HG02840 (cell line): ENCODE measurements around the gene CCDC13.

Experiments used
- ATAC-seq: cut with Tn5 transposase; IDR thresholded peaks from one replicate; pipeline ENCODE4 v1.9.1; 2021; ENCODE audit warnings: mild to moderate bottlenecking, moderate library complexity, moderate number of reproducible peaks; ENCODE audit not compliant: unreplicated experiment, low FRiP score

Gene CCDC13

DNA sequence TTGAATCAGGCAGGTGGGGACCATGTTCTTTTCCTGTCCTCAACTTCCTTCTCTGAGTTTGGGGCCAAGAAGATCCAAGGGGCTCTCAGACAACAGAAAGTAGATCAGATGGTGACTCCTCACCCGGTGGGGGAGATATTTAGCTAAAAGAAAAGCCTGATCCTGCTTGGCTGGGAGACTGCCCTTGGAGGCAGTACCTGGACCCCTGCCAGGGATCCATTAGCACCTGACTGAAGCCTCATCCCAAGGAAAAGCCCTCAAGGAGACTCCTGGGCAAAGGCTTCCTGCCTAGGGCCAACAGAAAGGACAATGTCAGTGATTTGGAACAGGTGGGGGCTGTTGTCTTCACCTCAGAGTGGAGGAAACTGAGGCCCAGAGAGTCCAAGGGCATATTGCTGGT, 37.0 kb downstream of the CCDC13 start:
- no peak for ATAC-seq

DNA sequence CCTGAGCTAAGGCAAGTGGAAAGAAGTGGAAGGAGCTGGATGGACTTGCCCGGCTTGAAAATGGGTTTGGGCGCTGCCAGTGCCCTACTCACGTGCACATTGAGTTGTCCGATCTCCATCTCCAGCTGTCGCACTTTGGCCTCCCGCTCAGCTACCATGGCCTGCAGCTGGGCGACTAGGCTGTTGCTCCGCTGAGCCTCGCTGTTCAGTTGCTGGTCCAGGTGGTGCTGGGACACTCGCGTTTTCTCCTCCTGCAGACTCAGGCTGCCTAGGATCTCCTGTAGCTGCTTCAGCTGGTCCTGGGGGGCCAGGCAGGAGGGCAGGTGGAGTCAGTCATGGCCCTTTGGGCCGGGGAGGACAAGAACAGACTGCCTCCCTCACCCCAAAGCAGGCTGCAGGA, 37.4 kb downstream of the CCDC13 start:
- no peak for ATAC-seq

GRCh38 chr3:42735019-42735418, 38.0 kb downstream of the CCDC13 start:
- no peak for ATAC-seq

DNA sequence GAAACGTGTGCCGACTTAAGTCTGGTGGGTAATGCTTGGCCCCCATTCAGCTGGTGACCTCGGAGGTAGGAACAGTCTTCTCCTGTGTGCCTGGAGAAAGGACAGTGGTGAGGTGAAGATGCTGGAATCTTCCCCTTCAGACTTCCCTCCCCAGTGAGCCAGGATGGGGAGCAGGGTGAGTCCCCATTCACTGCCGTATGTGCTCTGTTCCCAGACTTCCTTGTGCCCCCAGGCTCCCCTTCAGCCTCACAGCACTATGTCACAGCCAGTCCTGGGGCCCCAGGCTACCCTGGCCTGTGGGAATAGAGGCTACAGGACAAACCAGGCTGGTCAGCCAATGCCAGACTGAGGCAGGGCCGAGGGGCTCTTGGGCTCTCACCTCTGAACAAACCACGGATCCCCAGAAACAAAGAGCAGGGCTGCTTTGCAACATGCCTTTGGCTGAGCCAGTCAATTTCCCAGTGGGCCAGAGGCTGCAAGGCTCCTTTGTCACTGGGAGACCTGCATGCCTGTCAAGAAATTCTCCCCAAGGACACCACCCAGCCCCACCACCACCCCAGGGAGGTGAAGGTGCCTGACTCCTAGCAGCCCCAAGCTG, 38.7 kb downstream of the CCDC13 start:
- ATAC-seq, result no peak

DNA sequence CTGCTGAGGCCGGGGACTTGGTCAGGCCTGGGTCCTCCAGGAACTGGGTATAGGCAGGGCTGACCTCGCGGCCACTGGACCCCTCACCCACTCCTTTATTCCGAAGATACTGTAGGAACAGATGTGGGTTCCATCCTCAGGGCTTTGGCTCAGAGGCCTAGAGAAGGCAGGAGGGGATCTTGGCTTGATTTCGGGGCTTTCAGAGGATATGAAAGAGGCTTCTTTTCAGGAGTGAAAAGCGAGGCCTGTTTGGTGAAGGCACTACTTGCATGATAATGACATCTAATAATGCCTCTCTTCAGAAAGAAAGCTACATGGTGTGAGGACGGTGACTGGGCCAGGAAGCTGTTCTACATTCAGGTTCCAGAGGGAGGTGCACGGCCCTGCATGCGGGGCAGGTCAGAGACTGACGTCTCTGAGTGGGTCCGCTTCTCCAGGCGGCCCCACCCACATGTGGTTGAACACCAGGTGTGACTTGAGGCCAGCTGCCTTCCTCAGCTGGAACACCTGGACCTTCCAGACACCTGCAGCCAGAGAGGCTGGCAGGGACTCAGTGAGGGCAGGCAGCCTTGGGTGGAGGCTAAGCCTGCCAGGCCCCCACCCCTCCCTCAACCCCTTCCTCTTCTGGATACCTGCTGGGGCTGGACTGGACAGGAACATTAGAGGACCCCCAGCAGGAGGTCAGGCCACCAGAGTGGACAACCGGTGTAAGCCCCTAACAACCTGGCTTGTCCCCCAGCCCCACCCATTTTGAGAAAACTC, 39.4 kb downstream of the CCDC13 start:
- ATAC-seq, result no peak

DNA sequence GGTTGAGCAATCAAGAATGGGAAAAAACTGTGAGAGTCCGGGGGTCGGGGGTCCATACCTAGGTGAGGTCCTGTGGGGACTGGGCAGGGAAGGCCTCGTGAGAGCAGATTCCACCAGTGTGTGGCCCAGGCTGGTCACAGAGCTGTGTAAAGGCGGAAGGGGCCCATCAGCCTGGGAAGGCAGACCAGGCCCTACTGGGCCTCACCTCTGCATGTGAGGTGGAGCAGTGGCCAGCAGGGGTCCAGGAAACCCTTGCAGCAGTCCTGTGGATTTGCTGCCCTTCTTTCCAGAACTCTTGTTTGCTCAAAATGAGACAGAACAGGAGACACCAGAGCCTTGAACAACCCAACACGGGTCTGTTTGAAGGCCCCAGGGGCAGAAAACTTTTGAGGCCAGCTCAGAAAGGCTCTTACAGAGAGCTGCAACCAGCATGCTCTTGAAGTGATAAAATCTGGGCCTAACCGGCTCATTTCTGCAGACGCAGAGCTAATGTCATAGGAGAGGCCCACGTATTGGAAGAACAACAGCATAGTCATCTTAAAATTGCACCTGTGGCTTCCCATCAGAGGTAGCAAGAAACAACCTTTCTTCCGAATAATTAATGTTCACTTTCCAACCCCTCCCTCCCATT, 40.1 kb downstream of the CCDC13 start:
- ATAC-seq, result no peak

DNA sequence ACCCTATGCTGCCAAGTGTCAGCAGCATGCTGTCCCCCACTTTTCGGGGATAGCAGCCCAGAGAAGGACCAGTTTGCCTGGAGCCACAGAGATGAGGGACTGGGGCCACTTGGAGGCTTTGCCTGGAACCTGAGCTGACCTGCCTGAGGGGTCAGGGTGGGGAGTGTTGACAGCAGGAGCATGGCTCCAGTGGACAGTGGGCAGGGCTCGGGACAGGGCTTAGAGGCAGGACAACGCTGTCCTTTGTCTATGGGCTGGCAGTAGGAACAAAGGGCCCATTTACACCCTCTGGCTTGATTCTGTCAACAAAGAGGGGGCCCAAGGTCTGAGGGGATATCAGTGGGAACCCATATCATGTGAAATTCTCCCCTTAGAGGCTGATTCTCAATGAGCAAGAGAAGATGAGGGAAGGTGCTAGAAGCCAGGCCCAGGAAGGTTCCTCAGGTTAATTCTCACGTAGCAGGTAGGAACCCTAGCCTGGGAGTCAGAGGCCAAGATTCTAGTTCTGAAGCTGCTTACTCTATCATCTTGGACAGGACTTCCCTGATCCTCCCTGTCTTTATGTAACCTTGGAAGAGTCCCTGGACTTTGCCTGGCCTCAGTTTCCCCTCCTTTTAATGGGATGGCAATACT, 40.7 kb downstream of the CCDC13 start:
- no peak for ATAC-seq

DNA sequence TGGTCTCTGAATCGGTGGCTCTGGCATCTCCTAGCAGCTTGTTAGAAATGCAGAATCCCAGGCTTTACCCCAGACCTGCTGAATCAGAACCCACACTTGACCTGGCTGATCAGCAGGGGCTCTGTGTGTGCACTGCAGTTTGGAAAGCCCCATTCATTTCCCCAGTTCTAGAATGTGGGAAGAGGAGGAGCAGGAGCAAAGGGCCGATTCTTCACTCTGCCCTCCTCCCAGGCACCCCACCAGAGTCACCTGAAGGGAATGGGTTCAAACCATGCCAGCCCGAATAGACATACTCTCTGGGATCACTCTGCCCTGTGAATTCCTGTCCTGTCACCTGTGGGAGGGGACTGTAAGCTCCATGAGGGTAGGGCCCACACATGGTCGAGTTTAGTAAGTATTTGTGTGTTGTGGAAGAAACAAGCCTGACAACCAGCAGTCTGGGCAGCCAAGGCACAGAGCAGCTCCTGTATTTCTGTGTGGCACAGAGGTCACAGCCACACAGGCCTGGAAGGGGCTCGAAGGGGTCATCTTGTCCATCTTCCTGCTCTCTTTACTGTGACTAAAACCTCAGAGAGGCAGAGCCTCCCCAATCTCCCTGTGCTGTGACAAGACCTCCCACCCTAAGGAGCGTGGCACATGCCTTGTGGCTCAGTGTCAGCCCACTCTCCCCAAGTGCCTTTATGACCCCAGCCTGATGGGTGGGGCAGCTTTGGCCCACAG, 41.4 kb downstream of the CCDC13 start:
- no peak for ATAC-seq

- no peak for ATAC-seq
These were observed 42.2 kb downstream of the CCDC13 start for GRCh38 chr3:42730706-42731420.

DNA sequence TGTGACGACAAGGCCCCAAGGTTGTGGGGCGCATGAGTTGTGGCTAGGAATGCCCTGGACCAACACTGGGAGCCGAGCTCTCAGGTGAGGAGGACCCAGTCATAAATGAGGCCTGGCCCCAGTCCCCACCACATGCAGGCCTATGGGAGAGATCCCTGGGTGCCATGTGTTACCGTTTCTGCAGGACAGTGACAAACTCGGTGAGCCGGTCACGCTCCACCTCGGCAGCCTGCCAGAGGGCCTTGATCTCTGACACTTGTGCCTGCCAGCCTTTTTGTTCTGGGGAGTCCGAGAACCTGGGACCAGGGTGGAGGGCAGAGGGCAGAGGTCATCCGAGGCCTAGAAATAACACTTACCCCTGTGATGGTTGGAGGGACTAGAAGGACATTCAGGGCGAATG, 42.8 kb downstream of the CCDC13 start:
- no peak for ATAC-seq

DNA sequence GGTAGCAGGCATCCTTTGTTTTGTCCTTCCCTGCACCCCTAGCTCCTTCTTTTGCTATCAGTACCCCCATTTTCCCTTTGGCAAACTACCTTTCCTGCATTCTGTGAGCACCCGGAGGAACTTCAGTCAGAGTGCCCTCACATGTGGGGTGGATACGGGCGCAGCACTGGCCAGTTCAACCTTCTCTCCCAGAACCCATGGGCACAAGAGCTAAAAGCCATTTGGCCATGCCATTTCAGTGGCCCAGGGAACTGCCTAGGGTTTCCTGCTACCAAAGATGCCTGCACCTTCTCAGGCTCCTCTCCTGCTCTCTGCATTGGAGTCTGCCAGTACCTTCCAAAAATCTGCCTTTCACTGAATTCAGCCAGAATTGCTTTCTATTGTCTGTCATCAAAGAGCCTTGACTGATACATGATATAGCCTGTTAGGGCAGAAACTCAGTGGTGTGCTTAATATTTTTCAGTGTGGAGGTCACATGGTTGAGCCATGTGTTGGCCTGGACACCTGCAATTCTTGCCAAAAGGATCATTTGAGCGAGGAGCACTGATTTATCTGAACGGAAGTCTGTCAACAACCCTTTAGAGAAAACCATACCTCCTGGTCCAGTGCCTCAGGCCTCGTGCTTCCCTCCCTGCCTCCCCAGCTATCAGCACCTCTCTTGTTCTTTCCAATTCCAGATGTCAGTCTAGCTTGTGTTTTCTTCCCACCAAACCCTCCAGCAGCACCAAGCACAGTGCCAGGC, 43.5 kb downstream of the CCDC13 start:
- no peak for ATAC-seq

GRCh38 chr3:42728668-42729364, 44.2 kb downstream of the CCDC13 start:
- ATAC-seq, result no peak

DNA sequence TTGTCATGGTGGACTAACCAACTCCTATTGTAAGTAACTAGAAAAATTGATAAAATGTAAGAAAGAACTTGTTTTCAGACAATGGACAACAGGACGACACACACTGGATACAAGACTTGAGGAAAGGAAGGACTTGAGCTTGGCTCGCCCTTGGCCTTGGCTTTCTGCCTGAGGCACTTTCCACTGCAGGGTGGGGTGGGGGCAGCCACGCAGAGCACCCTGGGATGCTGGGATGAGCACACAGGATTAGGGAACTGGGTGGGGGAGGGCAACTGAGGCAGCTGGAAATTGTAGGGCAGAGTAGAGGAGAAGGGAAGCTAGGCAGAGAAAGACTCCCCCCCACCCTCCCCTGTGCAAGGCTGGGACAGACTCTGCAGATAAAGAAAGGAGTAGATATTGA, 45.0 kb downstream of the CCDC13 start:
- ATAC-seq, result no peak

GRCh38 chr3:42725454-42725853, 47.6 kb downstream of the CCDC13 start:
- no peak for ATAC-seq

GRCh38 chr3:42723219-42723618, 49.8 kb downstream of the CCDC13 start:
- ATAC-seq, result no peak
